Small intestine (tissue), 7 donors: ENCODE results near the gene DOCK9. TPM values are rescaled to one million over a fixed set of nuclear protein-coding genes. Genes with fewer than 3 reads are reported as not detected.

Experiments used
- DNase-seq, 2 donors: peaks; one replicate each; pipeline versions ENCODE4 v3.0.0 to v3.0.0-alpha.2; 2013
- FAIRE-seq: peaks from 2 replicates; lab custom pipeline; 2012; peaks lifted over from hg19 to GRCh38; lab: Jason Lieb, UNC
- H3K27ac ChIP-seq, 3 donors: one replicate each; pipeline ENCODE4 v1.5.1; 2013; ENCODE audit warnings: low read length in 2 of 3, mild to moderate bottlenecking in 2 of 3, control low read depth in 1 of 3, inconsistent platforms in 1 of 3, low read depth in 1 of 3, moderate library complexity in 1 of 3
- H3K27me3 ChIP-seq, 3 donors: one replicate each; pipeline ENCODE4 v1.6.1; 2013; ENCODE audit warnings: low read length in 3 of 3, inconsistent platforms in 1 of 3; ENCODE audit not compliant: control insufficient read depth in 3 of 3, insufficient read depth in 3 of 3
- H3K36me3 ChIP-seq, 3 donors: one replicate each; pipeline ENCODE4 v1.6.1; 2013; ENCODE audit warnings: low read length in 3 of 3, inconsistent platforms in 1 of 3, low read depth in 1 of 3, mild to moderate bottlenecking in 1 of 3, moderate library complexity in 1 of 3; ENCODE audit not compliant: control insufficient read depth in 3 of 3, insufficient read depth in 2 of 3
- H3K4me1 ChIP-seq, 3 donors: one replicate each; pipeline ENCODE4 v1.6.1; 2013; ENCODE audit warnings: low read length in 2 of 3, inconsistent platforms in 1 of 3, low read depth in 1 of 3, mild to moderate bottlenecking in 1 of 3, moderate library complexity in 1 of 3; ENCODE audit not compliant: control insufficient read depth in 3 of 3, insufficient read depth in 2 of 3
- H3K4me3 ChIP-seq, 3 donors: one replicate each; pipeline ENCODE4 v1.5.1; 2013; ENCODE audit warnings: low read length in 3 of 3, control low read depth in 1 of 3, inconsistent platforms in 1 of 3, low read depth in 1 of 3, mild to moderate bottlenecking in 1 of 3, moderate library complexity in 1 of 3
- H3K9me3 ChIP-seq, 2 donors: one replicate each; pipeline ENCODE4 v1.6.1; 2013; ENCODE audit warnings: low read depth in 1 of 2, low read length in 1 of 2; ENCODE audit not compliant: control insufficient read depth in 2 of 2, insufficient read depth in 1 of 2
- WGBS, 3 donors: extraction: QIAGEN DNeasy Blood & Tissue Kit; methylation state at CpG; one replicate each; pipeline ENCODE4 v1.1.7; 2013; 5-methylcytosine and 5-hydroxymethylcytosine counted together
- polyA plus RNA-seq, 4 donors: library from polyadenylated mRNA; stranded (reverse) in 3 of 4; unstranded in 1 of 4; fragments of 200-250 nt in 3 of 4; fragments of 120-200 nt in 1 of 4; gene quantifications; one replicate each; pipeline versions ENCODE4 v1.2.1 to v1.2.3, GENCODE V29; 2013
- donor health status: healthy with polysubstance abuse.
- donor health status: control.
- donor health status: control.
- donor health status: Bipolar disorder and iron deficiency.
- donor health status: healthy.

DOCK9 gene
- polyA plus RNA-seq, 4 donors, result 18.6 to 84.3 (median 37.0) TPM

DNA sequence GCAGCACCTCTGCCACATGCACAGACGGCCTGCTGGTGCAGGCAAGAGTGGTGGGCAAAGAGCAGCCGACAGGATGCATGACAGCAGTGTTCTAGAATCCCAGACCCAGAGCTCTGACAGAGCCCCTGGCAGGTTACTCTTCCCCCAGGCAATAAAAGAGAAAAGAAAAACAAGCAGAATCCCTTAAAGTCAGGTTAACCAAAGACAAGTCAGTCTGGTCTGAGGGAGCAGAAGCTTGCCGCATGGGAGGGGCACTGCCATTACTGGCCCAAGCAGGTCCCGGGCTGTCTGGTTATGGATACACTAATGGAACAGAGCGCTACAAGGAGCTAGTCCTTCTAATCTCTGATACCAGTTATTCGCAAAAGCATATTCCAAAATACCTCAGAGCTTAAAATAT is 36.1 kb upstream of the DOCK9 start:
- H3K27ac ChIP-seq, result no peak overlapping the region
- no peak overlapping the region for H3K4me3 ChIP-seq
- DNase-seq (no peak), FAIRE-seq (no peak)
- H3K9me3 ChIP-seq, result no peaks in the 10 kb centered on the region
- WGBS, 3 donors, result 90 to 93% (median 90%) methylated on average over 6 of the region's 6 CpGs
- H3K27me3 ChIP-seq, result no peaks in the 10 kb centered on the region
- no peaks in the 10 kb centered on the region for H3K36me3 ChIP-seq
- peaks cover 0 to 2% (median 0%) of the 10 kb centered on the region in 3 donors for H3K4me1 ChIP-seq

DNA sequence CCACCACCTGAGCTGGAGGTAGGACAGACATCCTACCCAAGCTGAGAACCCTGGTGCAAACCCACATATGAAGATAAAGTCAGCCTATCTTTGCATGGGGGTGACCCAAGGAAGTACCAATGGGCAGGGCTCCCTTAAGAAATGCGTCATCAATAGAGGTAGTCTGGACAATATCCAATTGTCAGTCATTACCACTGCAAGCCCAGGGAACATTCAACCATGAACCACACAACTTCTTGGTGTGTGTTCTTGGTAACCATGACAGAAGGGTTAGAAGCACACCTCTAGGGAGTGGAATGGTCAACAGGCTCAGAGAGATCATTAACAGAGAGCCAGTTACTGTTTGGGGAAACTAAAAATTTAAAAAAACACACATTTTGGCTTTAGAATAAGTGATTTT is 34.7 kb upstream of the DOCK9 start:
- peaks cover 0 to 2% (median 0%) of the 10 kb centered on the region in 3 donors for H3K4me1 ChIP-seq
- FAIRE-seq (no peak), DNase-seq (no peak)
- H3K4me3 ChIP-seq, result no peak overlapping the region
- no peaks in the 10 kb centered on the region for H3K9me3 ChIP-seq
- 88 to 89% (median 89%) methylated on average over 1 of the region's 1 CpG for WGBS, 3 donors
- no peak overlapping the region for H3K27ac ChIP-seq
- no peaks in the 10 kb centered on the region for H3K36me3 ChIP-seq
- H3K27me3 ChIP-seq, result no peaks in the 10 kb centered on the region

DNA sequence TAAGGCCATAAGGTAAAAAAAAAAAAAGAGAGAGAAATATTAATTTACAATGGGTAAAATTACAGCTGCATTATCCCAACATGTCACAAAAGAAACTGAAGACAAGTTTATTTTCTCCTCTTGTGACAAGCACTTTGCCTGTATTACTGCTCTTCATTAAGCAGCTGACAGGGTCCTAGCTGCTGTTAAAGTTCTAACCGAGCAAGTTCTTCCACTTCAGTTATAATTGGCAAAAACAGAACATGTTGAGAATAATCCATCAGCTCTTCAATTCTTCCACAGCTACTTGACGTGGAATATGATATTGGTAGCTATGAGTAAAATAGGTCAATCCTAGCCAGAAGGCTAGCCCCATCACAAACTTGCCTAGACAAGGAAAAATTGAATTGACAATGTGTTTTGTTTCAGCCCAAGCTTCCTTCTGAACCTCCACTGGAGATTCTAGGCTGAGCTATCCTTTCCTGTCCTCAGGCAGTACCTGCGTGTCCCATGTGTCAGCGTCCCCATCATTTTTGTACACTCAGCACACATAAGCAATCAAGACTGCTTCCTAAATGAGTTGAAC is 32.2 kb upstream of the DOCK9 start:
- no peak overlapping the region for H3K4me3 ChIP-seq
- no peak overlapping the region for H3K27ac ChIP-seq
- H3K9me3 ChIP-seq, result no peaks in the 10 kb centered on the region
- FAIRE-seq (no peak), DNase-seq (no peak)
- H3K4me1 ChIP-seq, result peaks cover 0 to 2% (median 0%) of the 10 kb centered on the region in 3 donors
- no peaks in the 10 kb centered on the region for H3K27me3 ChIP-seq
- no peaks in the 10 kb centered on the region for H3K36me3 ChIP-seq
- WGBS, 3 donors, result 86 to 89% (median 86%) methylated on average over 4 of the region's 4 CpGs

DNA sequence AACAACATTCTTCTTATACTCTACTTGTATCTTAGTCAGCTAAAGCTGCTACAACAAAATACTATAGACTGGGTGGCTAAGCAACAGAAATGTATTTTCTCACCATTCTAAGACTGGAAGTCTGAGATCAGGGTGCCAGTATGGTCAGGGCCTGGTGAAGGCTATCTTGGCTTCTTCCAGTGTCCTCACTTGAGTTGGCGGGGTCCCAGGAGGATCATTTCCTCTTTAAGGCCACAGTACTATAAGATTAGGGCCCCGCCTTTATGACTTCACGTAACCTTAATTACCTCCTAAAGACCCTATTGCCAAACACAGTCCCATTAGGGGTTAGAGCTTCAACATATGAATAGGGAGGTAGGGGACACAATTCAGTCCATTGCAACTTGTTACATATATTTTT is 30.7 kb upstream of the DOCK9 start:
- Histone ChIP-seq H3K4me3 (no peak overlapping the region), H3K4me1 (peaks cover 0 to 6% (median 0%) of the 10 kb centered on the region in 3 donors), H3K36me3 (no peaks in the 10 kb centered on the region), H3K27me3 (no peaks in the 10 kb centered on the region), H3K9me3 (no peaks in the 10 kb centered on the region), H3K27ac (no peak overlapping the region)
- FAIRE-seq (no peak), DNase-seq (peak in 1 of 2 donors; percentile 29)
- 58 to 79% (median 74%) methylated on average over 3 of the region's 3 CpGs for WGBS, 3 donors

DNA sequence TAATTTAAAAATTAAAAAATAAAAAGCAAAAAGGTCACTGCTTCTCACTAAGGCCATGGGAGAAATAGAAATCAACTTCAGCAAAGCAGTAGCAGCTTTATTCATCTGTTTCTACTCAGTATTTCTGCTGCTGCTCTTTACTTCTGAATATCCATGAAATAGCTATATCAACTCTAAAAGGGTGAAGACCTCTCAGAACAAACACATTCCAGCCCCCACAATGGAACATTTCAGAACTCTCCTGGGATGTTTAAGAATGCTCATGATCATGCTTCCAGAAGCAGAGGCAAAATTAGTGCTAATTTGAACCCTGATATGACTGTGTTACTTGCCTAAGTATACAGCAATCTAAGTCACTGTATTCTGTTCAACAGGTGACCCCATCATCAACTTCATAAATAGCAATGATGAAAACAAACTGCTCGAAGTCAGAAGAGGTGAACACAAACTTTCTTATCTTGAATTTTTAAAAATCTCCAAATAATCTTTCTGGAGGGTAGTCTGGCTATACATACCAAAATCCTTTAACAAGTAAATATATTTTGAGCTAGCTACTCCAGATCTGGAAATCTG is 29.6 kb upstream of the DOCK9 start:
- Histone ChIP-seq H3K36me3 (no peaks in the 10 kb centered on the region), H3K4me3 (no peak overlapping the region), H3K4me1 (peaks cover 0 to 7% (median 0%) of the 10 kb centered on the region in 3 donors), H3K9me3 (no peaks in the 10 kb centered on the region), H3K27me3 (no peaks in the 10 kb centered on the region), H3K27ac (no peak overlapping the region)
- DNase-seq, result no peak
- FAIRE-seq, result no peak
- WGBS, 3 donors, result 64 to 83% (median 78%) methylated on average over 1 of the region's 1 CpG

DNA sequence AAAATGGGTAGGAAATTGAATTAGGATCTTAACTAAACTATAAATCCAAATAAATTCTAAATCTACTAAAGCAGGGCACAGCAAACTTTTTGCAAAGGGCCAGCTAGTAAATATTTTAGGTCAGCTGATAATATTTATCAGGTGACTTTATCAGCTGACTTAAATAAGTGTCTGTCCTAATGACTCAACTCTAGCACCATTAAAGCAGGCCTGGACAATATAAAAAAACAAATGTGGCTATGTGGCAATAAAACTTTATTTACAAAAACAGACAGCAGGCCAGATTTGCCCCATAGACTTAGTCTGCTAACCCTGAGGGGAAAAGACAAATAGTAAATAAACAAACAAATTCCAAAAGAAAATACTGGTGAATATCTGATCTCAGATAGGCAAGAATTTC is 27.7 kb upstream of the DOCK9 start:
- Histone ChIP-seq H3K27ac (no peak overlapping the region), H3K9me3 (no peaks in the 10 kb centered on the region), H3K4me3 (no peak overlapping the region), H3K4me1 (peaks cover 0 to 7% (median 0%) of the 10 kb centered on the region in 3 donors), H3K36me3 (no peaks in the 10 kb centered on the region), H3K27me3 (no peaks in the 10 kb centered on the region)
- DNase-seq (no peak), FAIRE-seq (no peak)

DNA sequence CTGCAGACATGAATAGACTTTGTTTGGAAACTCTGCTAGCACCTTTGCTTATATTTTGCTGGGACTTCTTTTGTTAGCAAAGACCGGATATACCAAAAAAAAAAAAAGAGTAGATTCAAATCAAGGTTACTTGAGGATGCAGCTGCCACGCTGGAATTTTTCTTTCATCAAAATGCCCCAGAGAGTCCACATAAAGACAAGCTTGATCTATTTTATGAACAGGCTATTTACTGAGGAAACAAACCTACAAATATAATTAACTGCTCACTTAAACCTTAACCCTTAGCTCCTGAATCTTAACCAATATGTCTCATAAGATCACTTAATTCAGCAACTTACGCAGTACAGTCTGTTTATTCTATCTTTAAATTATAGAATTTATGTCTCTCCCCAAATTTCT is 27.1 kb upstream of the DOCK9 start:
- Histone ChIP-seq H3K27me3 (no peaks in the 10 kb centered on the region), H3K27ac (no peak overlapping the region), H3K36me3 (no peaks in the 10 kb centered on the region), H3K9me3 (no peaks in the 10 kb centered on the region), H3K4me1 (peaks cover 0 to 7% (median 0%) of the 10 kb centered on the region in 3 donors), H3K4me3 (no peak overlapping the region)
- 66 to 81% (median 72%) methylated on average over 3 of the region's 3 CpGs for WGBS, 3 donors
- DNase-seq (no peak), FAIRE-seq (no peak)

DNA sequence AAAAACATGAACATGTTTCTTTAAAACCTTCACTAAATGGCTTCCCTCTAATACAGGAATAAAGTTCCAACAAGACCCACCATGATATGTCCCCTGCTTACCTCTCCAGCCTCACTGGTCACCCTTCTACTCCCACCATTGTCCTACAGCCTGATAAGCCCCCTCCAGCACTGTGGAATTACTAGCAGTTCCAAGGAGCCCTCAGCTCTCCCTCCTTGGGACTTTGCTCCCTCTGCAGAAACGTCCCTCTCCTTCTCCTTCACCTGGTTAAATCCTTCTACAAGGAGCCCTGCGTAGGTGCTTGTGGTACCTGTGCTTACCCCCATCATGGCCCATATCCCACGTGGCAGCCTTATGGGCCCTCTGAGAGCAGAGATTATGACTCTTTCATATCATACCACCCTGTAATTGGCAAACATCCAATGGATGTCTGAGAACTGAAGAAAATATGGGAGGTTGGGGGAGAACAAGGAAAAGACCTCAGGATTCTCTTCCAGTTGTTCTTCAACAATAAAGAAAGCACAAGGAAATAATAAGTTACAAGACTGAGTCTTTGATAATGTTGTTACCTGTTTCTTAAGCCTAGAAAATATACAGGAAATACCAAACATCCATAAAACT is 26.1 kb upstream of the DOCK9 start:
- no peaks in the 10 kb centered on the region for H3K9me3 ChIP-seq
- no peak overlapping the region for H3K4me3 ChIP-seq
- WGBS, 3 donors, result 39 to 59% (median 42%) methylated on average over 3 of the region's 3 CpGs
- no peaks in the 10 kb centered on the region for H3K36me3 ChIP-seq
- peaks cover 0 to 12% (median 0%) of the 10 kb centered on the region in 3 donors for H3K4me1 ChIP-seq
- DNase-seq, result peak in 1 of 2 donors; percentile 22
- no peaks in the 10 kb centered on the region for H3K27me3 ChIP-seq
- no peak overlapping the region for H3K27ac ChIP-seq
- no peak for FAIRE-seq
